GM12878 (cell line): ENCODE results near the gene LRCH3. TPM values are rescaled to one million over a fixed set of nuclear protein-coding genes. Genes with fewer than 3 reads are reported as not detected.

Experiments
- ATAC-seq: fragments of 200-7000 bp; cut with Tn5 transposase; 3 replicates; pipeline ENCODE4 v1.9.1; 2020; ENCODE audit warnings: mild to moderate bottlenecking, moderate library complexity
- BruUV-seq: library from RNA; stranded (reverse); fragments of 400-500 nt; replicated peaks from 2 replicates; lab custom pipeline; 2021; lab: Mats Ljungman, UMichigan
- CTCF ChIA-PET: fragments of 300-600 bp; sonication (Branson Sonifier 250); formaldehyde crosslinking; extraction: SDS; loops from one replicate; lab custom pipeline; 2021; ENCODE audit warnings: inconsistent platforms; lab: Yijun Ruan, JAX
- POLR2A ChIA-PET: fragments of 350-600 bp; formaldehyde crosslinking; extraction: SDS; loops from one replicate; lab custom pipeline; 2021; ENCODE audit warnings: inconsistent platforms; lab: Charles Lee
- RAD21 ChIA-PET: fragments of 300-600 bp; sonication (Branson Sonifier 250); formaldehyde crosslinking; loops from one replicate; lab custom pipeline; 2023; ENCODE audit warnings: antibody characterized with exemption; ENCODE audit not compliant: unreplicated experiment; lab: Charles Lee
- SMC1A ChIA-PET: fragments of 300-600 bp; sonication (Branson Sonifier 250); formaldehyde crosslinking; loops from one replicate; lab custom pipeline; 2023; ENCODE audit not compliant: unreplicated experiment, uncharacterized antibody; lab: Charles Lee
- DNase-seq: peaks from one replicate; pipeline ENCODE4 v3.0.0-alpha.2; 2011; ENCODE audit warnings: low read depth, low spot score
- FAIRE-seq: peaks from 3 replicates; lab custom pipeline; 2011; peaks lifted over from hg19 to GRCh38; lab: Jason Lieb, UNC
- H2AFZ ChIP-seq: 2 replicates; pipeline ENCODE4 v1.6.0; 2011; ENCODE audit warnings: low read depth, low read length, control low read depth; ENCODE audit not compliant: control insufficient read depth
- H3K27ac ChIP-seq: 2 replicates; pipeline ENCODE4 v1.5.1; 2011; ENCODE audit warnings: control low read depth; ENCODE audit not compliant: control insufficient read depth, insufficient read depth
- H3K27me3 ChIP-seq, 2 experiments: replicated peaks in 1 of 2; 2 replicates each; pipeline versions ENCODE4 v1.6.0 to v1.6.1; 2011; ENCODE audit warnings: low read length in 1 of 2; ENCODE audit not compliant: control insufficient read depth in 2 of 2, insufficient read depth in 2 of 2
- H3K36me3 ChIP-seq, 2 experiments: 2 replicates each; pipeline ENCODE4 v1.5.1; 2011; ENCODE audit warnings: low read length in 1 of 2; ENCODE audit not compliant: control insufficient read depth in 2 of 2, insufficient read depth in 2 of 2
- H3K4me1 ChIP-seq: 2 replicates; pipeline ENCODE4 v1.6.1; 2011; ENCODE audit warnings: mild to moderate bottlenecking, low read length, moderate library complexity, mixed read lengths; ENCODE audit not compliant: control insufficient read depth, insufficient read depth
- H3K4me2 ChIP-seq: 2 replicates; pipeline ENCODE4 v1.6.0; 2011; ENCODE audit warnings: control low read depth; ENCODE audit not compliant: control insufficient read depth, insufficient read depth
- H3K4me3 ChIP-seq: fragments of 200-600 bp; sonication (generic); 2 replicates; pipeline ENCODE4 v1.5.1; 2016
- H3K79me2 ChIP-seq: 2 replicates; pipeline ENCODE4 v1.6.0; 2011; ENCODE audit warnings: low read length; ENCODE audit not compliant: control insufficient read depth, insufficient read depth
- H3K9ac ChIP-seq: 2 replicates; pipeline ENCODE4 v1.8.0; 2011; ENCODE audit warnings: low read length, control low read depth, mixed read lengths; ENCODE audit not compliant: control insufficient read depth, insufficient read depth
- H3K9me3 ChIP-seq: replicated peaks from 3 replicates; pipeline ENCODE4 v1.5.1; 2011; ENCODE audit warnings: mild to moderate bottlenecking, low read length; ENCODE audit not compliant: control insufficient read depth, insufficient read depth
- H4K20me1 ChIP-seq: 2 replicates; pipeline ENCODE4 v1.6.0; 2011; ENCODE audit not compliant: control insufficient read depth, insufficient read depth
- KAT2A ChIP-seq: conservative IDR thresholded peaks from 2 replicates; pipeline ENCODE4 v1.6.1; 2011; ENCODE audit warnings: low read depth, low read length; ENCODE audit not compliant: control insufficient read depth
- ZNF274 ChIP-seq: IDR thresholded peaks from one replicate; pipeline ENCODE4 v1.8.0; 2011; ENCODE audit not compliant: insufficient read length, insufficient read depth
- WGBS: methylation state at CpG from one replicate; pipeline ENCODE4 v1.1.6; 2016; ENCODE audit warnings: low lambda C conversion rate; ENCODE audit not compliant: insufficient replicate concordance, insufficient coverage; ENCODE audit errors: missing lambda C conversion rate; 5-methylcytosine and 5-hydroxymethylcytosine counted together
- in situ Hi-C: fragments of 300-500 bp; cut with MboI; formaldehyde crosslinking; loops from 9 replicates; pipeline ENCODE4 v1.14.3; 2018; ENCODE audit warnings: mixed read lengths
- intact Hi-C: fragments of 100-400 bp; cut with micrococcal nuclease; formaldehyde crosslinking; loops from one replicate; pipeline ENCODE4 v1.14.2; 2022; ENCODE audit not compliant: unreplicated experiment
- polyA plus RNA-seq, 11 experiments: library from polyadenylated mRNA; depleted of rRNA in 4 of 11; unstranded in 6 of 11; stranded (reverse) in 5 of 11; fragments of >200 nt; fragmentation: Nextera tagmentation in 4 of 11; fragmentation: Illumina TruSeq in 1 of 11; extraction: Ambion mirVana in 4 of 11; extraction: Trizol in 1 of 11; gene quantifications; 1 replicate in 1 of 11; 2 replicates in 10 of 11; pipeline versions ENCODE4 v1.2.1 to v1.2.3, GENCODE V29; 2011 to 2016; ENCODE audit warnings: inconsistent platforms in 2 of 11, missing spikeins in 2 of 11, low read depth in 1 of 11
- total RNA-seq, 4 experiments: library from RNA; depleted of rRNA in 3 of 4; stranded (reverse); fragments of >200 nt in 3 of 4; fragmentation: Illumina TruSeq in 1 of 4; extraction: Trizol in 1 of 4; gene quantifications; 2 replicates each; pipeline versions ENCODE4 v1.2.1 to v1.2.3, GENCODE V29; 2013 to 2021
- TF ChIP-seq, protein P1 (sequence below): fragments of 450-650 bp; IDR thresholded peaks from 2 replicates; pipeline ENCODE4 v1.6.1; 2017; ENCODE audit warnings: low read depth, mild to moderate bottlenecking, moderate library complexity

Gene LRCH3
- total and polyA plus RNA-seq, 10 of the 15 experiments (the other 5 are each of a cell fraction or from before 2014, with no cell fraction given) = 3.9 to 136 (median 40.6) TPM

DNA sequence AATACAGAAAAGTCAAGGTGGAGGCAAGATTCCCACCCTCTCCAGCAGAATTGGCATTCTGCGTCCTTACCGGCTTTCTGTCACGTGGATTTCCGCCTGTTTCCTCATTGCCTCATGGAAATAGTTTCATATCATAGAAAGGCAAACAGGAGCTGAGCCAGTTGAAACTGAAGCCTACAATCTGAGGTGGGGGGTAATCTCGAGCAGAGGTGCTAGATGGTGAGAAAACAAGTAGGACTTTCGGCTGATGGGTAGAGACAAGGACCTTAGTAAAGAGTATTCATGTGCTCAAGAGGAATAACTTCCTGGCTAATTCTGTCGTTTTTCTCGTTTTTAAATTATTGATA is 39.9 kb downstream of the LRCH3 start:
- BruUV-seq = no TSS peak
- H3K4me1 ChIP-seq = peaks cover 10% of the 10 kb centered on the region
- WGBS = 92% methylated on average over 8 of the region's 8 CpGs
- no peaks in the 10 kb centered on the region for H4K20me1 ChIP-seq
- H3K9ac ChIP-seq = no peak overlapping the region
- no peak overlapping the region for H3K4me2 ChIP-seq
- ATAC-seq = no peak
- RAD21 ChIA-PET = no interaction called here
- no peak for DNase-seq
- FAIRE-seq = no peak
- TF ChIP-seq, protein P1, sequence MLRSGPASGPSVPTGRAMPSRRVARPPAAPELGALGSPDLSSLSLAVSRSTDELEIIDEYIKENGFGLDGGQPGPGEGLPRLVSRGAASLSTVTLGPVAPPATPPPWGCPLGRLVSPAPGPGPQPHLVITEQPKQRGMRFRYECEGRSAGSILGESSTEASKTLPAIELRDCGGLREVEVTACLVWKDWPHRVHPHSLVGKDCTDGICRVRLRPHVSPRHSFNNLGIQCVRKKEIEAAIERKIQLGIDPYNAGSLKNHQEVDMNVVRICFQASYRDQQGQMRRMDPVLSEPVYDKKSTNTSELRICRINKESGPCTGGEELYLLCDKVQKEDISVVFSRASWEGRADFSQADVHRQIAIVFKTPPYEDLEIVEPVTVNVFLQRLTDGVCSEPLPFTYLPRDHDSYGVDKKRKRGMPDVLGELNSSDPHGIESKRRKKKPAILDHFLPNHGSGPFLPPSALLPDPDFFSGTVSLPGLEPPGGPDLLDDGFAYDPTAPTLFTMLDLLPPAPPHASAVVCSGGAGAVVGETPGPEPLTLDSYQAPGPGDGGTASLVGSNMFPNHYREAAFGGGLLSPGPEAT = no peak
- TF ChIP-seq KAT2A = no peak
- TF ChIP-seq ZNF274 = no peak
- in situ Hi-C loops (no loop called here), intact Hi-C loops (no loop called here)
- CTCF ChIA-PET = interaction anchor here (0.9 to 2.9 kb wide), 3 partner anchors 10 to 30 kb away, joined by 3 to 8 read pairs (median 3); no protein-coding TSS in a partner anchor
- no peak overlapping the region for H3K4me3 ChIP-seq
- POLR2A ChIA-PET = no interaction called here
- no peaks in the 10 kb centered on the region for H3K9me3 ChIP-seq
- SMC1A ChIA-PET = no interaction called here
- no peaks in the 10 kb centered on the region for H3K79me2 ChIP-seq
- peaks cover 1 to 29% of the 10 kb centered on the region in 2 experiments; a peak in 3 of 4 replicates for H3K36me3 ChIP-seq
- no peak overlapping the region for H2AFZ ChIP-seq
- H3K27me3 ChIP-seq = no peaks in the 10 kb centered on the region
- no peak overlapping the region for H3K27ac ChIP-seq
